ENCODE data around the gene POC1A. TPM values are rescaled to one million over a fixed set of nuclear protein-coding genes. Genes with fewer than 3 reads are reported as not detected.

The POC1A gene
- total RNA-seq, 2 donors from 2014 or later, result 28.8 to 32.2 TPM

DNA sequence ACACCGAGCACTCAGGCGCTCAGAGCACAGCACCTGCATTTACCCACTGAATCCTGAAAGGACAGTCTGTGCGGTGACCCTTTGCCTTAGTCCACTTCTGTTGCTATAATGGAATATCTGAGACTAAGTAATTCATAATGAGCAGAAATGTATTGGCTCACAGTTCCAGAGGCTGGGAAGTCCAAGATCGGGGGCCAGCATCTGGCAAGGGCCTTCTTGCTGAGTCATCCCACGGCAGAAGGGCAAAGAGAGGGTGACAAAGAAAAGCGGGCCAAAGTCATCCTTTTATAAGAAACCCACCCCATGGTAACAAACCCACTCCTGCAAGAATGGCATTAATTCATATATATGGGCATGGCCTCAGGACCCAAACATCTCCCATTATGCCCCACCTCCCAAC is 27.7 kb downstream of the POC1A start:
- Mint-ChIP-seq H3K27ac (no peak overlapping the region), H3K9me3 (no peaks in the 10 kb centered on the region), H3K36me3 (peaks cover 0 to 7% of the 10 kb centered on the region in 2 donors)
- no peak for ATAC-seq
- DNase-seq (ENCODE audit: low spot score in 2 of 2), result no peak

DNA sequence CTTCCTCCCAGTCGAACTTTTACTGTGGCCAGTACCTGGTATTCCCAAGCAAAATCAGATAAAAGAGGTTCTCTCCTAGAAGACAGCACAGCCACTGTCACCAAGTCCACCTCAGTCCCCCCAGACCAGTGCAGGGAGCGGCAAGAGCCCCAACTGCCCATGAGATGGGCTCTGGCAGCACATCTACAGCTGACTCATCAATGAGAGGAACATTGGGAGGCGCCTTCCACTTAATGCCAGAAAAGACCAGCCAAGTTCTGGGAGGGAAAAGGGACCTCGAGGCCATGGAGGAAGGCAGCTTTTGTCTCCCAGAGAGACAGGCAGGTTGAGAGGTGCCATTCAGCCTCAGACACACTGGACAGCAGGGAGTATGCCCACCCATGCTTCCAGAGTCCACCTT is 28.2 kb downstream of the POC1A start:
- H3K9me3 Mint-ChIP-seq, result no peaks in the 10 kb centered on the region
- H3K27ac Mint-ChIP-seq, result peak overlapping the region in 1 of 2 donors; percentile 44
- DNase-seq (ENCODE audit: low spot score in 2 of 2), result no peak
- no peak for ATAC-seq
- H3K36me3 Mint-ChIP-seq, result peaks cover 0 to 7% of the 10 kb centered on the region in 2 donors

DNA sequence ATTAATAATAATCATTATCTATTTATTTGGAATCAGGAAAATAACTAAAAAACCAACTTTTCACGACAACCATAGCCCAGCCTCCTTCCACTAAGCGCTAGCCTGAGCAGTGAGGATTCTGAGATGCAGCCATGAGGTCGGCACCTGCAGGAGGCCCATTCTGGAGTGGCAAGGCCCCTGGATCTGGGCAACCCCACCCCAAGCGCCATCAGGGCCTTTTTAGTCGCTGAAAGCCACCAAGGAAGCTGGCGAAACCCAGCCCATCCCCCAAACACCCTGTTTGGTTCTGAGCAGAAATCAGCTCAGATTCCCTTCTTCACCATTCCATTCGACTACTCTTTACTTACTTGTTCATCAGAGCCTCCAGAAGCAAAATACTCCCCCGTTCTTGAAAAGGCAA is 29.5 kb downstream of the POC1A start:
- Mint-ChIP-seq H3K9me3 (no peaks in the 10 kb centered on the region), H3K36me3 (peaks cover 0 to 7% of the 10 kb centered on the region in 2 donors), H3K27ac (peak overlapping the region in 1 of 2 donors; percentile 68)
- no peak for DNase-seq (ENCODE audit: low spot score in 2 of 2)
- no peak for ATAC-seq

DNA sequence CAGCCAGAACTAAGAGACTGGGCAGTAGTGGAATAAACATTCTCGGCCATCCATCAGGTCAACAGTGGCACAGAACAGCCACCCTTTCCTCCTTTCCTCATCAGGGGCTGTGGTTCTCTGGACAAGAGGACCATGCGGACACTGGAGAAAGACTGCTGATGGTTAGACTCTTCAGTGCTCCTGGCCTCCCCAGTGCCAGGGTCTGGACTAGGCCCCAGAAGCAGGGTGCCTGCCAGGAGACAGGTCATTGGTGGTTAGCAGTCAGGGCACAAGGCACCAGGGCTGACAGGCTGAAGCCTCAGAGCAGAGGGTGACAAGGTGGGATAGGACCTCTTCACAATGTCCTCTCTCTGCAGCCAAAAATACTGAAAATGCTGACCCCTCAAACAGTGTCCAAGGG is 30.1 kb downstream of the POC1A start:
- Mint-ChIP-seq H3K27ac (no peak overlapping the region), H3K36me3 (peaks cover 0 to 12% of the 10 kb centered on the region in 2 donors), H3K9me3 (no peaks in the 10 kb centered on the region)
- DNase-seq (ENCODE audit: low spot score in 2 of 2) (no peak), ATAC-seq (no peak)

DNA sequence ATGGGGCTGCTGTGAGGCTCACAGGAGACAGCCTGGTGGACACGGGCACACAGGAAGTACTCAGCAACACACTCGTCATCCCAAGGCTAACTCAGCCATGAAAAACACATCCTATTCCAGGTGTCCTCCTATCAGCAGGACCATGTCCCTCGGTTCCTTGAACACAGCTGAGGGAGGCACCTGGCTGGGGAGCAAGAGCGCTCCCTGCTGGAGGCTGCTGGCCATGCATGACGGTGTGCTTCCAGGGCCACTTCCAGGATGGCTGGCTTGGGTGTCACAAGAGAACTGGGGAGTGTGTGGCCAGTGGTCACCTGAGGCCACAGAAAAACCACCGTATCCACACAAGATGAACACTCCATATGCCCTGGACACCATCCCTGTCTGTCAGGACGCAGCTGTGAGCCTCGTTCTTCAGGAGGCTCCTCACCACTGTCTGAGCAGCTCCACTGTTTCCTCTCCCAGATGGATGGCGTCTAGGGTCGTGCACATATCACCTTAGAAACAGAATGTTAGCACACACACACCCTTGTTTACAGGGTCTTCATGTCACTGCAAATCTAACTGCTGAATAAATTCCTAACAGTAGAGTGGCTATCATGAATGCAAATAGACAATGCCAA is 31.0 kb downstream of the POC1A start:
- H3K27ac Mint-ChIP-seq, result no peak overlapping the region
- no peaks in the 10 kb centered on the region for H3K9me3 Mint-ChIP-seq
- peak; percentile 64 to 81 for DNase-seq (ENCODE audit: low spot score in 2 of 2)
- H3K36me3 Mint-ChIP-seq, result peaks cover 0 to 15% of the 10 kb centered on the region in 2 donors
- peak; percentile 78 to 86 for ATAC-seq

DNA sequence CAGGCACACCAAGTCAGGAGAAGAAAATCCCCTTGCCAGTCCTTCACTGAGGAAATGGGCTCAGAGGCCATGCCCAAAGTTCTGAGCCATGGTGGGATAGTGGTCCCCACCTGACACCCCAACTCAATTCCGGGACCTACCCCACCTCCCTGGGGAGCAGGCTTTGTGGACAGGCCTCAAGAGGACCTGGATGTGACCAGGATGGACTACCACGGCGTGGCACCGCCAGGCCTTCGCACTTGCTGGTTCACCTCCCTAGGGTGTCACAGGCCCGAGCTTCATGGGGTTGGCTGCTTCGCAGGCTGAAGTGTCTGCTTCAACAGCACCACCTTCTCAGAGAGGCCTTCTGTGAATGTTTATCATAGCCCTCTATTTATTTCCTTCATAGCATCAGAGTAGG is 31.7 kb downstream of the POC1A start:
- Mint-ChIP-seq H3K36me3 (peaks cover 0 to 15% of the 10 kb centered on the region in 2 donors), H3K9me3 (no peaks in the 10 kb centered on the region), H3K27ac (no peak overlapping the region)
- DNase-seq (ENCODE audit: low spot score in 2 of 2), result no peak
- no peak for ATAC-seq

DNA sequence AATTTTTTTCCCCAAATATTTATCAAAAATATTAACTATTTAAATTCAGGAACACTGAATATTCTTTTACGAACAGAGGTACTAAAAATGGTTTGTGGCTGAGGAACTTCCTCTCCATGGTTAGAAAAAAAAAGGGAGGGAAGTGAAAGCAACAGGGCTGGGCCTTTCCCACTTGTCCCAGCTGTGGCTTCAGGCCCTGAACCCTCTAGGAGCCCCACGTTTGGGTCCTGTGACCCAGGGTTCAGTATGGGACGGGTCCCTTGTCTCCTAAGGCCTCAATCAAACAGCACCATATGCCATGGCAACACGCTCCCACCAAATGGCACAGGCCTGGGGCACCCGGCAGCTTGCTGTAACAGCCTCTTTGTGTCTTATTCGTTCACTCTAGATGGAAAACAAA is 32.4 kb downstream of the POC1A start:
- DNase-seq (ENCODE audit: low spot score in 2 of 2) (no peak), ATAC-seq (no peak)
- Mint-ChIP-seq H3K27ac (no peak overlapping the region), H3K36me3 (peaks cover 0 to 15% of the 10 kb centered on the region in 2 donors), H3K9me3 (no peaks in the 10 kb centered on the region)

DNA sequence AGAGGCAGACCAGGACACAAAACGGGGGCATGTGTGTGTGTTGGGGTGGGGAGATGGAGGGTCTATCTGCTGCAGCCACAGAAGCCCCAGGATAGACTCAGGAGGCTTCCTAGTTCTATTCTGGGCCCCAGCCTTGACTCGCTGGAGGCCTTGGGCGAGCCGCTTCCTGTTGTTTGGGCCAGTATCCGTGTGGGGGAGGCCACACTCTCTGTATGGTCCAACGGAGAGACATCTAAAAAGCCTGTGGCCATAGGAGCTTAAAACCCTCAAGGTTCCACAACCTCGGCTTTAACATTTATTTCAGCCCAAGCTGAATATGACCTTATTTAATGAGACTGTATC is 32.8 kb downstream of the POC1A start:
- Mint-ChIP-seq H3K9me3 (no peaks in the 10 kb centered on the region), H3K36me3 (peaks cover 0 to 15% of the 10 kb centered on the region in 2 donors), H3K27ac (peak overlapping the region in 1 of 2 donors; percentile 79)
- DNase-seq (ENCODE audit: low spot score in 2 of 2), result no peak
- no peak for ATAC-seq

DNA sequence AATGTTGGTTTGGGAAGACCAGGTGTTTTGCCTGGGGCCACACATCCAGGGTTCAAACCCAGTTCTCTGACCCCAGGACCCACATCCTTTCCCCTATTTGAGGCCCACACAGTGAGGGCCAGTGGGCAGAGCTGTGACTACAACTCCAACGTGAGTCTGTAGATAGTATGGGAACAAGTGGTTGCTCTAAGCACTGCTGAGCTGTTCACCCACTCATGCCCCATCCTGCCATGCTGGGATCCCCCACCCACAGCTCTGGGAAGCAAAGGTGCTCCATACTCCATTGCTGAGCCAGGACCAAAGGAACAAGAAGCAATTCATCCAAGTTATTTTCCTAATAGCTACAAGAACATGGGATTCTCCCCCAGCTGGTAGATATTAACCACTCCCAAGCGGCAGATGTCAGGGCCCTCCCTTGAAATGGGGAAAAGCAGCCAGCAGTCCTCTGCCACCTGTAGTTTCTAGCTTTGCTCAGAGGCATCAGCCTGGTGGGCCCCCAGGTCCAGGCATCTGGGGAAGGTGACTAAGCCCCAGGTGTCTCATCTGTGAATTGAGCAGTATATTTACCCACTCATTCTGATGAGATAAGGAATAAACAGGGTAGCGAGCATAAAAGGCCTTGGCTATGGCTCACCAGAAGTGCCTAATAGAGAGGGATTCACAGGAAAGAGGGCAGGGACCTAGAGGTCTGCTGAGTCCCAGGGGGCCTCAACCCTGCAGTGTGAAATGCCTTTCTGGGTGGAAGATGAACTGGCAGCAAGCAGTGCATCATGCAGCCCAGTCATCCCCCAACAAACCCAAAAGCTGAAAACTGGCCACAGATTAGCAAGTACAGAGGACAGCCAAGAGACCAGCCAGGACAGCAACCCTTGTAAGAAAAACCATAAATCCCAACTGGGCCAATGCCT is 33.4 kb downstream of the POC1A start:
- no peak for ATAC-seq
- H3K27ac Mint-ChIP-seq, result peak overlapping the region in 1 of 2 donors; percentile 79

DNA sequence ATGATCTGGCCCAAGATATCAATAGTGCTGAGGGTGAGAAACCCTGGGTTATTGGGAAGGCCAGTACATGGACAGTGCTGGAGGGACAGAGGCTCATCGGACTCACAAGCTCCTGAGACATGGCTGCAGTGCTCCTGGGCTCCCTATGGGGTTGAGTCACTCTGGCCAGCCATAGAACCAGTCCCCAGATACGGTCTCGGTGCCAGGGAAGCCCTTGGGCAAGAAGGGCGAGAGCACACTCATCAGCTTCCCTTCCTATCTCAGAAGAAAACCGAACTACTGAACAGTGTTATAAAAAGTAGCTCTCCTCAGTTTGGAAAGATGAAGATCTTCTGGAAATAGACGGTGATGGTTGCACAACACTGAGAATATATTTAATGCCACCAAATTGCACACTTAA is 34.4 kb downstream of the POC1A start:
- DNase-seq (ENCODE audit: low spot score in 2 of 2) (no peak), ATAC-seq (no peak)
- H3K9me3 Mint-ChIP-seq, result no peaks in the 10 kb centered on the region
- H3K27ac Mint-ChIP-seq, result no peak overlapping the region
- H3K36me3 Mint-ChIP-seq, result peaks cover 0 to 15% of the 10 kb centered on the region in 2 donors

More for the DNA sequence above, 33.4 kb downstream of the POC1A start:
- Mint-ChIP-seq H3K9me3 (no peaks in the 10 kb centered on the region), H3K36me3 (peaks cover 0 to 15% of the 10 kb centered on the region in 2 donors)
- DNase-seq (ENCODE audit: low spot score in 2 of 2), result no peak

DNA sequence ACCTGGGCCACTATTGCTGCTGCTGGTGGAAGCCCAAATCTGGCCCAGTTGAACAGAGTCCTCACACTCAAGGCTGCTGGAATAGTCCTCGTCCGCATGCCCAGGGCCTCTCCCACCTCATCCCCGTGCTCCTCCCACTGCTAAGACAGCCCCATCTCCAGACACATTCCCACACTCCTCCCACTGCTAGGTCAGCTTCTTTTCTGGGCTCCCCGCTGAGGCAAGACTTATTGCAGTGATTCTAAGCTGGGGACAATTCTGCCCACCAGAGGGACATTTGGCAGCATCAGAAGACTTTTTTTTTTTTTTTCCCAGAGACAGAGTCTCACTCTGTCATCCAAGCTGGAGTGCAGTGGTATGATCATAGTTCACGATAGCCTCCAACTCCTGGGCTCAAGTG is 35.1 kb downstream of the POC1A start:
- no peak for ATAC-seq
- Mint-ChIP-seq H3K36me3 (peaks cover 0 to 15% of the 10 kb centered on the region in 2 donors), H3K9me3 (no peaks in the 10 kb centered on the region), H3K27ac (no peak overlapping the region)
- no peak for DNase-seq (ENCODE audit: low spot score in 2 of 2)

DNA sequence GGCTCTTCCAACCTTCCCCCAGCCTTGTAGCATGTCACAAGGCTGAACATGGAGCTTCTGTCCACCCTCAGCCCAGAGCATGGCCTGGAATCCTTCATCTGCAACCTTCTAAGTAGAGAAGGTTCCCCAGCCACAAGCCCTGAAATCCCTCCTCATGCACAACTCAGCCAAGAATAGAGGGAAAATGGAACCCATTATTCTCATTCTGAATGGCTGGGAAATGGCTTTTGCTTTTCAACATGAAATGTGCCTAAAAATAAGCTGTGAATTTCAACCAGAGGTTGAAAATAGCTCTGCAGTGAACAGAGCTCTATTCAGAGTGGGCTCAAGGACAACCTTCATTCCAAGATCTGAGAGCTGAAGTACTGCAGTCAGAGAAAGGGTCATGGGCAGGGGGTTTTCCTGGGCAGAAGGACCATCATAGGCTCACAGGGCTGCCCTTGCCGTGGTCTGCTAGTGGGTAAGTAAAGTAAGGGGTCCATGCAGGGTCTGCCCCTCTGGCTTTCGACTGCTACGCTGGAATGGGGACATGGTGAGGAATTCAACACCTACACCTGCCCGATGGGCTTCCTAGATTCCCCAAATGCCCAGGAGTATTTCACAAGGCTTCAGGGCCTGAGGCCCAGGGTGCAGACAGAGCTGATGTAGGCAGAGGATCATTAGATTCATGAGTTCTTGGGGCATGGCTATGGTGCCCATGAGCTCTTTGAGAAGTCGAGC is 35.9 kb downstream of the POC1A start:
- H3K36me3 Mint-ChIP-seq, result peaks cover 0 to 15% of the 10 kb centered on the region in 2 donors
- H3K27ac Mint-ChIP-seq, result no peak overlapping the region
- no peaks in the 10 kb centered on the region for H3K9me3 Mint-ChIP-seq
- DNase-seq (ENCODE audit: low spot score in 2 of 2) (no peak), ATAC-seq (no peak)

DNA sequence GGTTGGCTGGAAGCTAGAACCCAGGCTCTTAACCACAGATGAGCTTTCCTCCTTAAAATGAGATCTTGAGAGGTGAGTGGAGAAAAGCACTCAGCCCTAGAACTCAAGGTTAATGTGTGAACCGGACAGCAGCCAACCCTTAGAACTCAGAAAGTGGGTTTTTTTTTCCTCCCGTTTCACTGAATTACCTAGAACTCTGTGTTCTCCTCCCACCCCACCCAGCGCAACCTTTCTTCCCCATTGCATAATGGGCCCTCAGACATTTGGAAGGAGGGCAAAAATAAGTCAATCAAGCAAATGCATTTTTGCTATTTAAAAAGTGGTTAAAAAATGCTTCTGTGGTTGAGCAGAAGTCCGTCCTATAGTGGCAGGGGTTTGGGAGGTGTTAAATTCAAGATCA is 36.7 kb downstream of the POC1A start:
- ATAC-seq, result no peak
- Mint-ChIP-seq H3K36me3 (peaks cover 0 to 14% of the 10 kb centered on the region in 2 donors), H3K9me3 (no peaks in the 10 kb centered on the region), H3K27ac (no peak overlapping the region)
- DNase-seq (ENCODE audit: low spot score in 2 of 2), result no peak

DNA sequence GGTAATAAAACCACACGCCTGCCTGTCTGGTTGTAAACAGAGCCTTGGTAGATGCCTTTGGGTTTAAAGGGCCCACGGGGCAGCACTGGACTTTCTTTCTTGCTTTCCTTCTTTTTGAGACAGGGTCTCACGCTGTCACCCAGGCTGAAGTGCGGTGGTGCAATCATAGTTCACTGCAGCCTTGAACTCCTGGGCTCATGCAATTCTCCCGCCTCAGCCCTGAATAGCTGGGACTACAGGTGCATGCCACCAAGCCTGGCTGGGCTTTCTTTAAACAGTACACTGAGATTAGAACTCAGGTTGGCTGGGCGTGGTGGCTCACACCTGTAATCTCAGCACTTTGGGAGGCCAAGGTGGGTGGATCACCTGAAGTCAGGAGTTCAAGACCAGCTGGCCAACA is 42.2 kb downstream of the POC1A start:
- H3K27ac Mint-ChIP-seq, result no peak overlapping the region

DNA sequence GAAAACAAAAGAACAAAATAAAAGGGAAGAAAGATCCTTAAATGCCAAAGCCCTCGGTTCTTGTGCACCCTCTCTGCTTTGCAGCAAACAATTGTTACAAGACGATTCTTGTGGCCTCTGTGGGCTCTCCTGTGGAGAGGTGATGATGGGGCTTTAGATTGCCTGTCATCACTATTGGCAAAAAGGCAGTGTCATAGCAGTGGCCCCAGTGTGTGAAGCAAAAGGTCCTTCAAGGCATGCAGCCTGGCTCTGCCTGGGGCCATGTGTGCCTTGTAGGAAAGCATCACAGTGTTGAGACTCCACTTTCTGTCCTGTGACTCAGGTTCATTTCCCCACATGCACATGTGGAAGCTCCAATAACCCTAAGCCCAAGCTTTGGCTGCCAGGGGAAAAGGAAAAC is 43.7 kb downstream of the POC1A start:
- no peak for DNase-seq (ENCODE audit: low spot score in 2 of 2)
- H3K27ac Mint-ChIP-seq, result no peak overlapping the region
- H3K36me3 Mint-ChIP-seq, result peaks cover 0 to 7% of the 10 kb centered on the region in 2 donors
- H3K9me3 Mint-ChIP-seq, result no peaks in the 10 kb centered on the region
- ATAC-seq, result no peak

More for the DNA sequence above, 42.2 kb downstream of the POC1A start:
- no peak for DNase-seq (ENCODE audit: low spot score in 2 of 2)
- no peak for ATAC-seq
- peaks cover 0 to 7% of the 10 kb centered on the region in 2 donors for H3K36me3 Mint-ChIP-seq
- H3K9me3 Mint-ChIP-seq, result no peaks in the 10 kb centered on the region

DNA sequence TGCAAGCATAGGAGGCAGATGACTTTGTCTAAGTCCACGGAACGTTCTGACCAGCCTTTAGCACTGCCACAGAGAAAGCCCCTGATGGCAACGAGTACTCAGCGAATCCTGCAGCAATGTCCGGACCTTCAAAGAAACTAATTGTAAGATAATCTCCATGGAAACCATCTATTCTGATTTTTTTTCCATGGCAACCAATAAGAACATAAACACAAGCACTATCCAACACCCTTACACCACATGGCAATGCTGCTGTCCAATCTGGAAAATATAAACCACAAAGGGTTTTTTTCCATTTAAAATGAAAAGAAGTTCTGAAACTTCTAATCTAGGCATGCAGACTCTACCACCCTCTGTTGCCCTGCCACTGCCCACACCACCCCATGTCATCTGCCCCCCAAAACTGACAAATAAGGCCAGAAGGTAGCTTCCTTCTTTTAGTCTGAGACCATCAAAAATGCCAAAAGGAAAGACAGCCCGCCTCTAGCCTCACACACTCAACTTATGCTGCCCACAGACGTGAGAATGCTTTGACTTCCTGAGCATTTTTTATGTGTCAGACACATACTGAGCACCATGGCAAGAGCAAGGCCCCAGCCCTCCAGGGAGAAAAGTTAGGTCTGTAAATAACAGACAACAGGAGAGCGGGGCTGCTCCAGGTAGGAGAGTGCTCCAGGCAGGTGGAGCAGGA is 44.5 kb downstream of the POC1A start:
- ATAC-seq (no peak), DNase-seq (ENCODE audit: low spot score in 2 of 2) (no peak)
- no peaks in the 10 kb centered on the region for H3K9me3 Mint-ChIP-seq
- peaks cover 0 to 7% of the 10 kb centered on the region in 2 donors for H3K36me3 Mint-ChIP-seq
- H3K27ac Mint-ChIP-seq, result peak overlapping the region in 1 of 2 donors; percentile 19
